GM03348 (cell line): Measurements from ENCODE around the gene CEACAM19.
"Not testable (repeated sequence)": the region's sequence is repeated elsewhere in the genome, so short reads cannot be mapped to it uniquely, and the experiment has no call there.

ENCODE experiments used
- DNase-seq: peaks from one replicate; pipeline ENCODE4 v3.0.0; 2012; ENCODE audit warnings: low spot score

CEACAM19 gene

GRCh38 chr19:44701228-44701627 is 29.9 kb downstream of the CEACAM19 start:
- no peak for DNase-seq

DNA sequence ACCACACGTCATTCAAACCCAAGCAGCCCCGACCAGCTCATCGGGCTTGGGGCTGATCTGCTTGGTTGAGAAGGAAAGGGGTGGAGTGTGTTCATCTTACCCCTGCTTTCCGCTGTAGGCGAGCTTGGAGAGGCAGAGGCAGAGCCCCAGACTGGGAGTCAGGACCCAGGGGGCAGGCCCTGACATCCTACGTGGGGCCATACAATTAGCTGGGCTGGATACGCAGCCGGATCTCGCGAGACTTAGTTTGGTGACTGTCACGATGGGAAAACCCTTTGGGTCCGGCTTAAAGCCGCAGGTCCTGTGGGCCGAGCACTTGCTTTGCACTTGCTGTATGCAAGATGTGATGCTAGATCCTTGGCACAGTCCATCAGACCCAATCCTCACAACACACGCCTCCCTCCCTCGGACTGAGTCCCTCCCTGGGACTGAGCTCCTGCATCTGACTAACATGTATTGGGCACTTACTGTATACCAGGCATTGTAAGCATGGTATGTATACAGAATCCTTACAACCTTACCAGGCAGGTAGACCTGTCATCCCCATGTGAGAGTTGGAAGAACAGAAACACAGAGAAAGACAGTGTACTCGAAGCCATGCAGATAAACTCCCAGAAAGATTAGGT is 31.4 kb downstream of the CEACAM19 start:
- no peak for DNase-seq

DNA sequence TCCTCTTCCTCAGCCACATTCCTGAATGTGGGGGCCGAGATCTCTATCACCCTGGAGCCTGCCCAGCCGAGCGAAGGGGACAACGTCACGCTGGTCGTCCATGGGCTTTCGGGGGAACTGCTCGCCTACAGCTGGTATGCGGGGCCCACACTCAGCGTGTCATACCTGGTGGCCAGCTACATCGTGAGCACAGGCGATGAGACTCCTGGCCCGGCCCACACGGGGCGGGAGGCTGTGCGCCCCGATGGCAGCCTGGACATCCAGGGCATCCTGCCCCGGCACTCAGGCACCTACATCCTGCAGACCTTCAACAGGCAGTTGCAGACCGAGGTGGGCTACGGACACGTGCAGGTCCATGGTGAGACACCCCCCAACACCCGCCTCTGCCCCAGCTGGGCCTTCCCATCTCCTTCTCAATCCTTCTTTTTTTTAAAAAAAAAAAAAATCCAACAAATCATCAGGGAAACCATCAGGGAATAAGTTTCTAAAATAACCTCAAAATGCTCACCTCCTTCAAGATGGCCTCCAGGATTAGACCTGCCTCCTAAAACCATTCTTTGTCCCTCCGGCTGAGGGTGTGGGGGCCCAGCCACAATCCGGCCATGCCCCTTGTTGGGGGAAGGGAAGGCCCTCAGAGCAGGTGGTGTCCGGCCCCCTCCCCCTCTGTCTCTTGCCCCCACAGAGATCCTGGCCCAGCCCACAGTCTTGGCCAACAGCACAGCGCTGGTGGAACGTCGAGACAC is 32.2 kb downstream of the CEACAM19 start:
- no peak for DNase-seq

DNA sequence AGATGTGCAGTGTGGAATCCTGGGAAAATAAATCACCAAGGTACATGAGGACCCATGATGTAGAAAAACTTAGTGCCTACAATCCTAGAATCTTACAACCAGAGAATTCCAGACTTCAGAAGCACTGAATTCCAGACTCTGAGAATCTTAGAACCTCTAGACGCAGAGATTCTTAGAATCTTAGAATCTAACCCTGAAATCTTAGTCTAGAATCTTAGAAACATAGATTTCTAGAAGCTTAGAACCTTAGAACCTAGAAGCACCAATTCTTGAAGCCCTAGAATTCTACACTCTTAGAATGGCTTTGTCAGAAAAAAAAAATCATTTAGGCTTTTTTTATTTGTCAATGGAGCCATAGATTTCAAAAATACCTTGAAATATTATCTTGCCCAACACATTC is 33.7 kb downstream of the CEACAM19 start:
- no peak for DNase-seq

DNA sequence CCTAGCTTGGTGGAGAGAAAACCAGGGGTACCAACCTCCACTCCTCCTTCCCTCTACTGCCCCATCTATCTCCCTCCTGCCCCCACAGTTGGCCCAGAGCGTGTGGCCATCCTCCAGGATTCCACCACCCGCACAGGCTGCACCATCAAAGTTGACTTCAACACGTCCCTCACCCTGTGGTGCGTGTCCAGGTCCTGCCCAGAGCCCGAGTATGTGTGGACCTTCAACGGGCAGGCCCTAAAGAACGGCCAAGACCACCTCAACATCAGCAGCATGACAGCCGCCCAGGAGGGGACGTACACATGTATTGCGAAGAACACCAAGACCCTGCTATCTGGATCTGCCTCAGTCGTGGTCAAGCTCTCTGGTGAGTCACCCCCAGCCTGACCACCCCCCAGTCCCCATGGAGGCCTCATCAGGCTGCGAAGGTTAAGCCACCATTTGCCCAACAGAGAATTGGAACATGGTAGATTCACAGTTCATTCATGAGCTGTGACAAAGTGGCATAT is 34.3 kb downstream of the CEACAM19 start:
- no peak for DNase-seq

DNA sequence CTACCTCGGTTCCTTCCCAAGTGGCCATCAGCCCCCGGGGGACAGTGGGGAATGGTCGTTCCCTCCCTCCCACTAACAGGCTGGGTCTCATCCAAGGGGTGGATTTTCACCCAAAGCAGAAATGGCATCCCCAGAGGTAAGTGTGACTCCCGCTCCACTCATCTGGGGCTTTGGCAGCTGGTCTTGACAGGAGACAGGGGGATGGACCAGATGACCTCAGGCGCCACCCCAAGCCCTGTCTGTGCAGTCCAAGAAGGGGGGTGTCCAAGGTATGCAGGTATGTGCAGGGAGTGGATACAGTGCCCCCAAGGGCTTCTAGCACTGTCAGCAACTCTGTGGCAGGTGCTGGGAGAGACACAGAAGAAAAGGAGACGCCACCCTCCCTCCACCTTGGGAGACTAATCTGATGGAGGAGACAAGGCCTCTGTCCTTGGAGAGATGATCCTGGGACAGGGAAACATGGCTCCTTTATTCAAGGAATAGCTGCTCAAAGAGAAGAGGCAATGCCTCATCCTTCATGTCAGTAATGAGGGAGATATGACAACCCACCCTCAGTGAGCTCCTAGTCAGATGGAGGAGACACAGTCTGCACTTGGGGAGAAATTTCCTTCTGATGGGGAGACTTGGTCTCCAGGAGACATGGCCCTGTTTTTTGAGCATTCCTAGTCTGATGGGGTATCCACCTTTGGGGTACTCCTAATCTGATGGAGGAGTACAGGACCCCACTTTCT is 35.4 kb downstream of the CEACAM19 start:
- DNase-seq, result no peak

DNA sequence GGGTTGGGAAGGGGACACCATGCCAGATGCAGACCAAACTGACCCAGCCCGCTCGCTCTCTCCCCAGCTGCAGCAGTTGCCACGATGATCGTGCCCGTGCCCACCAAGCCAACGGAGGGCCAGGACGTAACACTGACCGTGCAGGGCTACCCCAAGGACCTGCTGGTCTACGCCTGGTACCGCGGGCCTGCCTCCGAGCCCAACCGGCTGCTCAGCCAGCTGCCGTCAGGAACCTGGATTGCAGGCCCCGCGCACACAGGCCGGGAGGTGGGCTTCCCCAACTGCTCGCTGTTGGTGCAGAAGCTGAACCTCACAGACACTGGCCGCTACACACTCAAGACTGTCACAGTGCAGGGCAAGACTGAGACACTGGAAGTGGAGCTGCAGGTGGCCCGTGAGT is 36.5 kb downstream of the CEACAM19 start:
- no peak for DNase-seq

GRCh38 chr19:44708940-44709339 is 37.7 kb downstream of the CEACAM19 start:
- DNase-seq, result no peak

GRCh38 chr19:44709434-44710266 is 38.4 kb downstream of the CEACAM19 start:
- not testable (repeated sequence) for DNase-seq

GRCh38 chr19:44710483-44710882 is 39.2 kb downstream of the CEACAM19 start:
- no peak for DNase-seq

DNA sequence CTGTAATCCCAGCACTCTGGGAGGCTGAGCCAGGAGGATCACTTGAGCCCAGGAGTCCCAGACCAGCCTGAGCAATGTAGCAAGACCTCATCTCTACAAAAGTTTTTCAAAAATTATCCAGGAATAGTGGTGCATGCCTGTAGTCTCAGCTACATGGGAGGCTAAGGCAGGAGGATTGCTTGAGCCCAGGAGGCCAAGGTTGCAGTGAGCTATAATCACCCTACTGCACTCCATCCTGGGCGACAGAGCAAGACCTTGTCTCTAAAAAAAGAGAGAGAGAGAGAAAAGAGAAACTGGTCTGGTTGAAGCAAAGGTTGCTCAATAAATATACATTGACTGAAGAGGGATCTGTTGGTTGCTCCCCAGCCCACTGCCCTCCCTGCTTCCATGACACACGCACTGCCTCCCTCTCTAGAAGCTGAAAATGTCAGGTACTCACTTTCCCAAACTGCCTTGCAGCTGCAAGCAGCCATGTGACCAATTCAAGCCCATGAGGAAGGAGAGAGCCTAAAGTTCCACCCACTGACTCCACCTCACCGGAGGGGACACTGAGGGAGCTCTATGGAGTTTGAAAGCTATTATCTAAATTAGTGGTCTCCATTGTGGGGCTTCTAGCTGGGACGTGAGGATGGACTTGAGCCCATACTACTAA is 41.7 kb downstream of the CEACAM19 start:
- no peak for DNase-seq

DNA sequence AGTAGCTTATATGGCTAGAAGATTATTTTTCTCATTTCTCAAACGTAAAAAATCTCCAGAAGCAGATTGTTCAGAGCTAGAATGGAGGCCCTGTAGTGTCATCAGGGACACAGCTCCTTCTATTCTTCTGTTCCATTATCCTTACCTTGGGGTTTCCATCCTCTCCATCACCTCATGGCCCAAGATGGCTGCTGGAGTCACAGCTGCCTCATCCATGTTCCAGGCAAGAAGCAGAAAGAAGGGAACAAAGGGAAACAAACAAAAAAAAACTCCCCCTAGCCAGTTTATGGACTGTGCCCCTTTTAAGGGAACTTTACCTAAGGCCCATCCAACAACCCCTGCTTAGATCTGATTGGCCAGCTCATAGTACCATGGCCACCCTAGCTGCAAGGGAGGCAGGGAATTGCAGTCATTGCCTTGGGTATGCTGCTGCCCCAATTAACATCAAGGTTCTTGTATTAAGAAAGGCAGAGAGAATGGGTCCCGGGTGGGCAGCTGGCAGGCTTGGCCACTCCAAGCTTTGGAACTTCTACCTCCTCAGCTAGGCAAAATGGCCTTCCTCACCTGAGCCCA is 43.4 kb downstream of the CEACAM19 start:
- DNase-seq, result no peak

GRCh38 chr19:44717603-44718002 is 46.3 kb downstream of the CEACAM19 start:
- DNase-seq, result no peak

DNA sequence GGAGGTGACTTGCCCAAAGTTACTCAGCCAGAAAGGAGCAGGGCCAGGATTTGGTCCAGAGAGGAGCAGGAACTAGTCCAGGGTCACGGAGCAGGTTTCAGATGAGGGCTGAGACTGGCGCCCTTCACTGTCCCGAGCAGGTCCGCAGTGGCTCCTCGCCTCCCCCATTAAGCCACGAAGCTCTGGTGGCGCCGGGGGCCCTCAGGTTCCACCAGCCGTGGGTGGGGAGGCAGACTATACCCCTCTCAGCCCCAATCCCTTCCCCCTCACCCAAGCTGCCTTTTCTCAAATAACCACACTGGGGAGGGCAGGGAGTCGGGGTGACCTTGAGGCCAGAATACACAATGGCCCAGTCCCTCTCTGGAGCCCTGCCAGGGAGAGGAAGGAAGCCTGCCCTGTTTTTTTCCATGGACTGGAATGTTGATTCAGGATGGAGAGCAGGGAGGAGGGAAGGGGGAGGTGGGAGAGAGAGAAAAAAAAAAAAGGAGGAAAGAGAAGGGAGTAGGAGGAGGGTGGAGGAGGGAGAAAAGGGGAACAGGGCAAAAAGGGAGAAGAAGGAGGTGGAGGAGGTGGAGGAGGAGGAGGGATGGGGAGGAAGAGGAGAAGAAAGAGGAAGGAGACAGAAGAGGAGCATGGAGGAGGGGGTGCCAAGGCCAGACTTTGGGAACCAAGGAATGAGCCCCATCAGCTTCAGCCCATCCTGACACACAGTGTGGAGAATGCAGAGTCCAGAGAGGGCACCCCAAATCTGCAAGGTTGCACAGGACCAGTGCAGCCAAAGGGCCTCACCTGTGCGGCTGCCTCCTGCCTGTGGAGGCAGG is 47.4 kb downstream of the CEACAM19 start:
- peak; percentile 63 for DNase-seq

DNA sequence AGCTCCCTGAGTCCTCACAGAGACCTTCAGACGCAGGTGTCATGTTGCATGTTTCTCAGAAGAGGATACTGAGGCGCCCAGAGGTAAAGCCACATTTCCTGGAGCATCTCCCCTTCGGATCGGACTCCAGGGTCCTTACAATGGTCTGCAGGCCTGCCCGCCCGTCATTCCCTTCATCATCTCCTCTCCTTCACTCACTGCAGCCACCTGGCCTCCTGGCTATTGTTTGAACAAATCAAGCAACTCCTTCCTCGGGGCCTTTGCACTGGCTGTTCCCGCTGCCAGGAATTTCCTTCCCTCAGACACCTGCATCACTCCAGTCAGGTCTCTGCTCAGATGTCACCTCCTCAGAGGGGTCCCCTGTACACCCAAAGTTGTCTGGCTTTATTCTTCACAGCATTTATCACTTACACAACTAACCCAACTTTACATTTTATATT is 48.0 kb downstream of the CEACAM19 start:
- no peak for DNase-seq

DNA sequence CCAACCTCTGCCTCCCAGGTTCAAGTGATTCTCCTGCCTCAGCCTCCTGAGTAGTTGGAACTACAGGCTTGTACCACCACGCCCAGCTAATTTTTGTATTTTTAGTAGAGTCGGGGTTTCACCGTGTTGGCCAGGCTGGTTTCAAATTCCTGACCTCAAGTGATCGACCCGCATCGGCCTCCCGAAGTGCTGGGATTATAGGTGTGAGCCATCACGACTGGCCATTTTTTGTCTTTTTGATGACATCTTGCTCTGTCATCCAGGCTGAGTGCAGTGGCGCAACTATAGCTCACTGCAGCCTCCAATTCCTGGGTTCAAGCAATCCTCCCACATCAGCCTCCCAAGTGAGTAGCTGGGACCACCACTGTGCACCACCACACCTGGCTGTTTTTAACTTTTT is 49.1 kb downstream of the CEACAM19 start:
- not testable (repeated sequence) for DNase-seq

- DNase-seq, result no peak
These were observed 49.7 kb downstream of the CEACAM19 start for GRCh38 chr19:44720945-44721344.

GRCh38 chr19:44721369-44721768 is 50.1 kb downstream of the CEACAM19 start:
- not testable (repeated sequence) for DNase-seq

GRCh38 chr19:44722131-44723121 is 51.1 kb downstream of the CEACAM19 start:
- DNase-seq, result no peak
